GM18873 (cell line): ENCODE results near the gene DLST.
A peak's percentile ranks its signal among the peaks of the same experiment; 100 is the strongest.

Source experiments
- ATAC-seq: cut with Tn5 transposase; IDR thresholded peaks from one replicate; pipeline ENCODE4 v1.9.1; 2021; ENCODE audit warnings: mild to moderate bottlenecking, moderate library complexity, moderate number of reproducible peaks; ENCODE audit not compliant: unreplicated experiment, low FRiP score

The DLST gene

GRCh38 chr14:74859757-74860552, 21.8 kb upstream of the DLST start:
- no peak for ATAC-seq

- ATAC-seq: no peak
Observed at GRCh38 chr14:74860899-74861733, 20.6 kb upstream of the DLST start.

- no peak for ATAC-seq
Observed at GRCh38 chr14:74861734-74862090, 20.0 kb upstream of the DLST start.

- no peak for ATAC-seq
Observed at GRCh38 chr14:74863274-74863673, 18.4 kb upstream of the DLST start.

GRCh38 chr14:74864198-74864597, 17.5 kb upstream of the DLST start:
- ATAC-seq: no peak

- ATAC-seq: no peak
Observed at GRCh38 chr14:74865156-74865555, 16.6 kb upstream of the DLST start.

- no peak for ATAC-seq
Observed at GRCh38 chr14:74866708-74867389, 14.9 kb upstream of the DLST start.

GRCh38 chr14:74867673-74868072, 14.0 kb upstream of the DLST start:
- no peak for ATAC-seq

- no peak for ATAC-seq
Observed at GRCh38 chr14:74868739-74869138, 13.0 kb upstream of the DLST start.

- ATAC-seq: no peak
Observed at GRCh38 chr14:74871819-74872218, 9.9 kb upstream of the DLST start.

GRCh38 chr14:74875204-74875603, 6.5 kb upstream of the DLST start:
- no peak for ATAC-seq

GRCh38 chr14:74875941-74876913, 5.5 kb upstream of the DLST start, which contains the start of gene PROX2:
Gene PROX2 (minus strand): TSS chr14:74876145. CDS start chr14:74863834, 12,311 bp downstream.
- ATAC-seq: no peak

- ATAC-seq: no peak
Observed at GRCh38 chr14:74879427-74880182, 2.1 kb upstream of the DLST start.

GRCh38 chr14:74882103-74882920, 596 bp downstream of the DLST start:
- peak; percentile 31 for ATAC-seq

- no peak for ATAC-seq
Observed at GRCh38 chr14:74886001-74886400, 4.3 kb downstream of the DLST start.

GRCh38 chr14:74888164-74889158, 6.7 kb downstream of the DLST start:
- no peak for ATAC-seq

GRCh38 chr14:74890262-74890661, 8.5 kb downstream of the DLST start:
- no peak for ATAC-seq
